Measurements from ENCODE around the gene NTNG2. TPM values are rescaled to one million over a fixed set of nuclear protein-coding genes. Genes with fewer than 3 reads are reported as not detected.
"Not testable (repeated sequence)": the region's sequence is repeated elsewhere in the genome, so short reads cannot be mapped to it uniquely, and the experiment has no call there.

The NTNG2 gene
- total RNA-seq, 1 donor from 2014 or later, result 1.6 TPM

DNA sequence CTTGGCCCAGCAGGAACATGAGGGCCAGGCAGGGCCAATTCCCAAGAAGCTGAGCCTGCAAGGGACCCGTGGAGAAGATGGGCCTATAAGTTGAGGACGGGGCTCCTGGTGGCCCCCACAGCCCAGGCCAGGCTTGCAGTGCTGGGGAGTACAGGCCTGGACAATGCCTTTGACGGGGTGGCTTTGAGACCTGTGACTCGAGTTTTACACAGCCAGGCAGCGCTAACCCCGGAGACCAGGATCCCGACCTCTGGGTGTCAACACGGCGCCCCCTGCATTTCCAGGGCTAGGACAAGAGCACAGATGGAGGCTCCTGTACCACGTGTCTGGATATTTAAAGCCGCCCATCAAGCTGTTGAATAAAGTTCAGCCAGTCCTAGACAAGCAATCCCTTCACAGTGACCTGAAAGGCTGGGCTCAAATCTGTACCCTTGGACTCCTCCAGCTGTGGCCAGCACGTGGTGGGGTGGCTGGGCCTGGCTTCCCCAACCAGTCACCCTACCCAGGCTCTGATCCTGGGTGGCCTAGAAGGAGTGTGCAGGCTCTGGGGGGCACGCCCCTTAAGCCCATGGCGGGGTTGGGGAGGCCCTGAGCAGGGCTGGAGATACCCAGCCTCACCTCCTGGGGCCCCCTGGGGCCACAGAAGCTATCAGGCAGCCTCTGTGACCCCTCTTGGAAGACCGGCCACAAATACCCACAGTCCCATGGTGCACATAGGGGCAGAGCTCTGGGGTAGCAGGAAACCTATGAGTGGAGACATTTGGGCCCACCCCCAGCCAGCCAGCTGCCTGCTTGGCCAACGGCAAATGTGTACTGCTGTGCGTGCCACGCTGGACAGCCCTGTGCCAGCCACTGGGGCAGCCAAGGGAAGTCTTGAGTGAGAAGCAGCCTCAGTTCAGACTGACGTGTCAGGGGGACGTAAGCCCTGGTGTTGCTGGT lies 88.7 kb downstream of the NTNG2 start:
- DNase-seq, result no peak

DNA sequence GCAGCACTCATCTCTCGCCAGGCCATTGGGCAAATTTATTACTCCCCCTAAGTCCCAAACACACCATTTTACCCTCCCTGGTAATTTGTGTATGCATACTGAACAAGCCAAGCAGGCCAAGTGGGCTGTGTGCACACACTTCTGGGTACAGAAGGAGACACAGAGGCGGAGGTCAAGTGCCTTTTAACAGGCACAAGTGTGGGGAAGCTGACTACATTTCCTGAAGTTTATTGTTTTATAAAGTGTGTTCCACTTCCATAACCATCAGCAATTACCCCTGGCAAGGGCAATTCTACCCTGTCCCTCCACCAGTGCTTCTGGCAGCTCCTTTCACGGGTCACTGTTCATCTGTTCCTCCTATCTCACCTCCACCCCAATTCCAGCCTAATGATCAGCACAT lies 99.0 kb downstream of the NTNG2 start:
- DNase-seq, result no peak

- DNase-seq, result no peak
Measured at GRCh38 chr9:132266017-132266416, 104.2 kb downstream of the NTNG2 start.

DNA sequence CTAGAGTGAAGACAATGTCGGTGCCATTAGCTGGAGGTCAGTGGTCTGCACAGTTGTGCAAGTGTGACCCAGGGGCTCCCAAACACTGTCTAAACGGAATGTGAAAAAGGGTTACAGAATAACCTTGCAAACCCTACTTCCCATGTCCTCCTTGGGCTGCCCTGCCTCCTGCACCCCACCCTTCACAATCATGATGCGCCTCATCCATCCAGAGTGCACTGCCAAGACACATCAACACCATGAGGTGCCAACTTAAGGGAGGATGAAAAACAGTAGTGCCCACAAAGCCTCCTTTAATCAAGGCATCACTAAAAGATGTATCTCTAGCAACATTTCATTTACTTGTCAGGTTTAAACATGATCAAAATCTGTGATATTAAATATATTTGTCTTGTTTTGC lies 105.8 kb downstream of the NTNG2 start:
- DNase-seq, result no peak

GRCh38 chr9:132268725-132269352 lies 107.0 kb downstream of the NTNG2 start:
- DNase-seq, result no peak

GRCh38 chr9:132269704-132270516 lies 108.1 kb downstream of the NTNG2 start:
- not testable (repeated sequence) for DNase-seq

- no peak for DNase-seq
Measured at GRCh38 chr9:132274861-132275260, 113.0 kb downstream of the NTNG2 start.

- DNase-seq, result no peak
Measured at GRCh38 chr9:132283165-132283564, 121.3 kb downstream of the NTNG2 start.

DNA sequence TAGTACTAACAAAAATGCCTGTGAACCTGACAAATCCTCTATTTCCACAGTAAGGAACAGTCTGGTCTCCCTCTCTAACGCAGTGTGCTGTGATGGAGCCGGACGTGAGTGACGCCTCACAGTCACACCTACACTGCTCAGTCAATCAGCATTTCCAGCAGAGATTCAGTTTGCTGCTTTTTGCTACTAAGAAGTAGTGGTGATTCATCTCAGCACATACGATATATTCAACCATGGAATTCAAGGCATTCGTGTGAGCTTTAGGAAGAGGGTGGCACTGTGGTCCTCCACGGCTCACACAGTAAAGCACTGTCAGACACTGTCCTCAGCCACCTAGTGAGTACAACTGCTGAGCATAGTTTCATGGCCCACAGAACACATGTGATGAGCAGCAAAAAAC lies 122.0 kb downstream of the NTNG2 start:
- DNase-seq, result no peak

- DNase-seq, result no peak
Measured at GRCh38 chr9:132287256-132287760, 125.5 kb downstream of the NTNG2 start.

- DNase-seq, result no peak
Measured at GRCh38 chr9:132288361-132288760, 126.5 kb downstream of the NTNG2 start.

DNA sequence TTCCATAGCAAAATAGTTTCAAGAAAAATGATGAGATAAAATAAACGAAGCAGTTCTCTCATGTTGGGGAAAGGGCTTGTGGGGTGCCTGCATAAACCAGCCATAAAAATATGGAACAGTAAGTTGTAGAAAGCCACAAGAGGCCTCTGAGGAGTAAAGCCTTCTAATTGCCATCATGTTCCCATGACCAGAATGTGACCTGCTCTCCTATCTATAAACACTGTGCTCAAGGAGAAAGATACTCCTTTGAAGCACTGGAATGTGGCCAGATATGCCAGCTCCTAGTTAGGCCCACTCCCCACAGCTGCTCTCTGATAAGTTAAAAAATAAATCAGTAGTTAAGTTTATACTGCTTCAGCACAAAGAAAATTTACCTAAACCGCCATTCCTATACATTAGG lies 127.1 kb downstream of the NTNG2 start:
- DNase-seq, result no peak

- no peak for DNase-seq
Measured at GRCh38 chr9:132293145-132293721, 131.4 kb downstream of the NTNG2 start.

Other genes with a start within 250 kb of the NTNG2 start
- 10.9 TPM for gene MED27, start 82.2 kb upstream of the NTNG2 start, total RNA-seq
- gene SETX, start 192.9 kb downstream of the NTNG2 start, total RNA-seq, result 71.9 TPM
- 8.9 TPM for gene TTF1, start 244.8 kb downstream of the NTNG2 start, total RNA-seq
- not detected for gene CFAP77, start 248.2 kb downstream of the NTNG2 start, total RNA-seq

All from skin of body (tissue), 2 donors.